Measurements from ENCODE around the gene ACOXL. TPM values are rescaled to one million over a fixed set of nuclear protein-coding genes. Genes with fewer than 3 reads are reported as not detected.

ACOXL gene
- total RNA-seq, 1 donor from 2014 or later, result 52.7 TPM

DNA sequence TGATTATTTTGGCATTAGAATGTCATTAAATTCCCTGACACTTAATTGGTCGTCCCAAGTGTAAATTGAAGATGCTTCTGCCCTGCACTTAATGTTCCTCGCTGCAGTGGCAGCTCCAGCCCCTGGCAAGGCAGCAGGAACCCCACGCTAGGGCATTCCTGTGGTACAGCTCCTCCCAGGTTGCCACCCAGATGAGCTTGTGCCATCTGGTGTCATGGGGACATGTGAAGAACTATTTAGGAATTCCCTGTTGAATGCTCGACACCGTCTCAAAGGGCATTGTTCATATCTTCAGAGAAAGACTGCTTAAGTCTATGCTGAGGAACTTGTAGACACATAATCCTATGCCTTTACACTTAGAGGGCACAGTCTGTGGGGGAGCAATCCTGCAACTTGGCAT lies 427.3 kb downstream of the ACOXL start:
- DNase-seq (ENCODE audit: low spot score), result no peak

DNA sequence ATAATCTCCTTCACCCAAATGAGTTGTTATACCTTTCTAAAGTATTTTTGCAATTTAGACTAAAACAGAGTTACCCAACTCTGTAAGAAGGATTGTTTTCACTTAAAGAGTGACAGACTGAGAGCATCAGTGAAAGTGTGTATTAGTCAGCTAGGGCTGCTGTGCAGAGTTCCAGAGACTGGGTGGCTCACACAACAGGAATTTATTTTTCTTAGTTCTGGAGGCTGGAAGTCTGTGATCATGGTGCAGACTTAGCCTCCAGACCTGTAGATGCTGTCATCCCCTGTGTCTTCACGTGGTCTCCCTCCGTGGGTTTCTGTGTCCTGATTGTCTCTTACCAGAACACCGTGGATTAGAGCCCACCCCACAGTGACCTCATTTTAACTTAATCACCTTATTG lies 428.4 kb downstream of the ACOXL start:
- no peak for DNase-seq (ENCODE audit: low spot score)

DNA sequence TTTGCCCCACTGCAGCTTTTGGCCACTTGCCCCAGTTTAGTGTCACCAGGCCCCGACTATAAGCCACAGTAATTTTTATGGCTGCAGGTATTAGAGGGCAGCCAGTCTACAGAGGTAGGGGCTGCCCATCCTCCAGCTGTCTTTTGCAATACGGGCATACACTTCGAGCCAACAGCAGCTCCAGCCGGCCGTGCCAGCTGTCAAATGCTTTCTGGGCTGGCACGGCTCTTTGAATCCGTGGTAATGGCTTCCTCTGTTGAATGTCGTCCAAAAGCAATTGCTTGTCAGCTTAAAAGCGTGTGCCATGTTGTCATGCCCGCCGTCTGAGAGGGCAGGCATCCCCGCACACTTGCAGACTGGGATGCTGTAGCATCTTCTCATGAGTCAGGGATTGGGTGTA lies 429.6 kb downstream of the ACOXL start:
- no peak for DNase-seq (ENCODE audit: low spot score)

DNA sequence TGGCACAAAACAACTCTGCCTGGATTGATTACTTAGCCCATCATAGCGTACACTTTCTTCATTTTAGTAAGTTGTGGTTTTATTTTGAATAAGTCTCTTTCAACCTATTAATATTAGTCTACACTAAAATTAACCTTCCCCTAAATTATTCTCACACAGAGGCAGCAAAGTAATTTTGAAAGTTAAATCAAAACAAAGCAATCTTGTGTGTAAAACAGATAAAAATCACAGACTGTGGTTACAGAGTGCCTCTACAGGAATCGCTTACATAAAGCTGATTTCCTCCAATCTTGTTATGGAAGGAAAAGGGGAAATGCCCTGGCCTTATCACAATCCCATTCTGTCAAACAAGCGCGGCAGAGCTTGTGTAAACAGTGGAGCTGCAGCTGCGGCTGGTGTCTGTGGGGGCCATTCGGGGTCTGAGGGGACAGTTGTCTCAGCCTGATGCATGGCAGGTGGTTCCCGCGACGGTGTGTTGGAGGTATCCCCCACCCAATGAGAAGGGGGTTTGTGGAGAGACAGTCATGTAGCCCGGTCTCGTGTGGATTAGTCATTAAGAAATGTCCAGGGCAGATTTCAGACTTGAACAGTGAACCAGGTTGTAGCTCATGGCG lies 430.5 kb downstream of the ACOXL start:
- DNase-seq (ENCODE audit: low spot score), result no peak

DNA sequence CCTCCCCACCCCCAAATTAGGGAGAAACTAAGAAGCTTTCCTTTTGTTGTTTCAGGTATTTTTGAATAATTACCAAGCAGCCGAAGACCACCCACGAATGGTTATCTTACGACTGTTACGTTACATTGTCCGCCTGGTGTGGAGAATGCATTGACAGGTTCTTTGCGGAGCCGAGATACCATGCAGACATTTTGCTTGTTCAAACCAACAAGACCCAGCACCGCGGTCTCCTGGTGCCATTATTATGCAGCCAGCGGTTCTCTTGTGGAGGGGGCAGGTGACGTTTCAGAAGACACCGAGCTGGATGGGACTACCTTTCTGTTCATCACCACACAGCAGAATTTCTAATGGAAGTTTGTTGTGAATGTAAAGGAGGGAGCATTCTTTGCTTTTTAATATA lies 431.7 kb downstream of the ACOXL start:
- no peak for DNase-seq (ENCODE audit: low spot score)

DNA sequence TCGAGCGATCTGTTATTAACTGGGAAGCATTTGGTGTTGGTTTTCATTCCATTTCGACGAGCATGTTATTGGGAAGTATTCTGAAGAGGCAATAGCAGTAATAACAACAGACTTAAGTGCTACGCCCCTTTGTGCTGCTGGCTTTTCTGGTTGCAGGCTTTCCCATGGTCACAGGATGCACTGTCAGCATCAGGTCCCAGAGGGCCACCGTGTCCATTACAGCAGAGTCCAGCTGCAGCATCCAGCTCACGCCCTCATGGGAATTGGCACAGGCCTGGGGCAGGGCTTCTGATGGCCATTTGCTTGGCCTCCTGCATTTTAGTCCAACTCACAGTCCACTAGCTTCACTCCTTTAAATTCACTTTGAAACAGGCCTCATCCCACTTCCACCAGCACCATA lies 432.7 kb downstream of the ACOXL start:
- no peak for DNase-seq (ENCODE audit: low spot score)

DNA sequence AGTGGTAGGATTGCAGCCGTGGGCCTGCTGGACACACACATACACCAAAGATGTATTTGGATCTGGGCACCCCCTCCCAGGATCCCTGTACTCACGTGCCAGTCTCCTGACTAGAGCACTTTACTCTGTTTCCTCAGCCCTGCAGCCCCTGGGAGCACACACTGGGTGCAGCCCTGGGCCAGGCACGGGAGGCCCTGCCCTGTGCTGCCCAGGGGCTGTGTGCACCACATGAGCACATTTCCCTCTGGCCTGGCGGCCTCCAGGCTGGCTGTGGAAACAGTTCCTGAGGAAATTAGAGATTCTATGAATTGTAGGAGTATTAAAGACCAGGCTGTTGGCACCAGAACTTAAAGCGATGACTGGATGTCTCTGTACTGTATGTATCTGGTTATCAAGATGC lies 433.7 kb downstream of the ACOXL start:
- DNase-seq (ENCODE audit: low spot score), result peak; percentile 20

DNA sequence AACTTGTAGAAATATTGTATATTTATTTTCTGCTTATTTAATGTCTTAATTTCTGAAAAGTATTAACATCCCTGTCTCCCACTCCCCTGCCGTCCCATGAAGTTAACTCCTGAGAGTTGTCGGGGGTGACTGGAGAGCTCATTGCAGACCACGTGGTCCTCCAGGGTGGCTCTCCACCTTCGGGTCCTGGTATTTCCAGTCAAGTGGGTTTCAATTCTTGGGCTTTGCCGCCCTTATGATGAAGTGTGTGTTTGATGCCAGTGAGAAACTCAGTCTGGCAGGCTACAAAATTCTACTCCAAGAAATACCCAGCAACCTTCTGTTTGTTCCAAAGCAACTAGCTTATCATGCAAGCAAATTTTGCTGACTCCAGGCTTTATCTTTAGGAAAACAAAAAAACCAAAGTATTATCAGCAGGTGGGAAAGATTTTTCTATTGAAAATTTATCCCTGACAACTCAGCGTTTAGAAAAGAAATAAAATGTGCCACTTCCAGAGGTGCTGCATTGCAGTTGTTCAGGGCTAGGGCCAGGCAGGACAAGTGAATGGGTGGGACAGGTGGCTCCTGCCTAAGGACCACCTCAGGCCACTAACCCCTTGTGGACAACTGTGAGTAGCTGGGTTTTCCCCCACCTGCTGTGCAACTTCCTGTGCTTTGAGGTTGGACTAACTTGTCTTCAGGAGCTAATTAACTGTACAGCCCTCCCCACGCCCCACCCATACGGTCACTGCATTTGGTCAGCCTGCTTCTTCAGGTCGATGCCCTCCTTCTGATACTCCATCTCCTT lies 434.9 kb downstream of the ACOXL start:
- peak; percentile 28 for DNase-seq (ENCODE audit: low spot score)

DNA sequence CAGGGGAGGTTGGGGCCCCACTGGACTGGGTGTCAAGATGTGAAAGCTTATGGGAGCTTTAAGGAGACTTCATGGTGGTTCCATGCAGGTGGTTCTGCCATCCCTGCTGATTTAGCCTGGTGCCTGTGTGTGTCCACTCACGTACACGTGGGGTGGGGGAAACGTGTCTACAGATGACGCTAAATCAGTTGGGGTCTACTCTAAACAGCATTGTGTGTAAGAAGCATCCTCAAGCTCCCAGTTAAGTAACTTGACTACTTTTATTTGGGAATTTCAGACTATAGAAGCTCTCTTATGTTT lies 435.4 kb downstream of the ACOXL start:
- peak; percentile 23 for DNase-seq (ENCODE audit: low spot score)

Other genes with a start within 250 kb of the ACOXL start
- gene RGPD6, start 155.4 kb upstream of the ACOXL start, total RNA-seq, result 53.0 TPM
- gene BUB1, start 54.5 kb upstream of the ACOXL start, total RNA-seq, result 1.4 TPM

Data from ureter (tissue), 1 donor.